H9 (cell line): ENCODE data around the gene NOS1AP. TPM values are rescaled to one million over a fixed set of nuclear protein-coding genes. Genes with fewer than 3 reads are reported as not detected.

Source experiments
- DNase-seq: peaks from one replicate; pipeline ENCODE4 v3.0.0-alpha.2; 2017
- H2AFZ ChIP-seq: one replicate; pipeline ENCODE4 v1.6.1; 2013; ENCODE audit warnings: mild to moderate bottlenecking, low read length, control low read depth, moderate library complexity
- H2AK5ac ChIP-seq: 2 replicates; pipeline ENCODE4 v1.6.1; 2013; ENCODE audit warnings: low read length, control low read depth, mixed read lengths; ENCODE audit not compliant: insufficient read length
- H2BK120ac ChIP-seq: one replicate; pipeline ENCODE4 v1.6.1; 2013; ENCODE audit warnings: low read depth, mild to moderate bottlenecking, low read length, control low read depth, inconsistent platforms; ENCODE audit not compliant: poor library complexity, severe bottlenecking
- H2BK12ac ChIP-seq: 2 replicates; pipeline ENCODE4 v1.6.1; 2013; ENCODE audit warnings: low read length, control low read depth, mixed read lengths, low read depth; ENCODE audit not compliant: insufficient read length
- H2BK15ac ChIP-seq: 2 replicates; pipeline ENCODE4 v1.6.1; 2013; ENCODE audit warnings: low read depth, low read length, control low read depth
- H2BK20ac ChIP-seq: one replicate; pipeline ENCODE4 v1.6.1; 2013; ENCODE audit warnings: low read depth, mild to moderate bottlenecking, low read length, control low read depth, inconsistent platforms; ENCODE audit not compliant: poor library complexity, severe bottlenecking
- H2BK5ac ChIP-seq: 2 replicates; pipeline ENCODE4 v1.6.1; 2013; ENCODE audit warnings: low read length, control low read depth, mixed read lengths; ENCODE audit not compliant: insufficient read length
- H3K14ac ChIP-seq: 2 replicates; pipeline ENCODE4 v1.6.1; 2013; ENCODE audit warnings: low read length, control low read depth; ENCODE audit not compliant: insufficient read depth
- H3K18ac ChIP-seq: 2 replicates; pipeline ENCODE4 v1.6.1; 2013; ENCODE audit warnings: low read depth, mild to moderate bottlenecking, mixed read lengths, low read length, control low read depth; ENCODE audit not compliant: insufficient read length
- H3K23ac ChIP-seq: 2 replicates; pipeline ENCODE4 v1.6.1; 2013; ENCODE audit warnings: low read length, control low read depth, mixed read lengths, low read depth; ENCODE audit not compliant: insufficient read length
- H3K23me2 ChIP-seq: 2 replicates; pipeline ENCODE4 v1.6.1; 2013; ENCODE audit warnings: low read depth, mild to moderate bottlenecking, mixed read lengths, low read length, control low read depth; ENCODE audit not compliant: insufficient read length, poor library complexity, severe bottlenecking
- H3K27ac ChIP-seq: 2 replicates; pipeline ENCODE4 v1.5.1; 2013; ENCODE audit warnings: low read length, control low read depth, mixed read lengths, low read depth; ENCODE audit not compliant: insufficient read length
- H3K27me3 ChIP-seq: 2 replicates; pipeline ENCODE4 v1.6.1; 2013; ENCODE audit warnings: low read length, control low read depth, inconsistent platforms; ENCODE audit not compliant: insufficient read depth
- H3K4ac ChIP-seq: 2 replicates; pipeline ENCODE4 v1.6.1; 2013; ENCODE audit warnings: low read depth, mild to moderate bottlenecking, control low read depth, inconsistent platforms, low read length, moderate library complexity
- H3K4me1 ChIP-seq: 2 replicates; pipeline ENCODE4 v1.6.1; 2013; ENCODE audit warnings: low read length, control low read depth, inconsistent platforms; ENCODE audit not compliant: insufficient read depth
- H3K4me2 ChIP-seq: 2 replicates; pipeline ENCODE4 v1.6.1; 2013; ENCODE audit warnings: low read length, control low read depth, mixed read lengths; ENCODE audit not compliant: insufficient read length, insufficient read depth
- H3K56ac ChIP-seq: 2 replicates; pipeline ENCODE4 v1.6.1; 2013; ENCODE audit warnings: low read depth, mild to moderate bottlenecking, mixed read lengths, low read length, control low read depth; ENCODE audit not compliant: insufficient read length
- H3K79me1 ChIP-seq: 2 replicates; pipeline ENCODE4 v1.6.1; 2013; ENCODE audit warnings: low read depth, mild to moderate bottlenecking, moderate library complexity, low read length, control low read depth, inconsistent platforms; ENCODE audit not compliant: insufficient read depth, poor library complexity, severe bottlenecking
- H3K79me2 ChIP-seq: 2 replicates; pipeline ENCODE4 v1.6.1; 2013; ENCODE audit warnings: low read length, control low read depth, inconsistent platforms; ENCODE audit not compliant: insufficient read depth
- H3K9ac ChIP-seq: 2 replicates; pipeline ENCODE4 v1.6.1; 2013; ENCODE audit warnings: low read length, control low read depth, mixed read lengths; ENCODE audit not compliant: insufficient read length; ENCODE audit errors: extremely low read depth
- H3K9me3 ChIP-seq: one replicate; pipeline ENCODE4 v1.6.1; 2013; ENCODE audit warnings: low read depth, low read length, inconsistent platforms; ENCODE audit not compliant: control insufficient read depth
- H3T11ph ChIP-seq: one replicate; pipeline ENCODE4 v1.6.1; 2013; ENCODE audit warnings: mild to moderate bottlenecking, low read length, control low read depth, inconsistent platforms
- H4K20me1 ChIP-seq: one replicate; pipeline ENCODE4 v1.6.1; 2013; ENCODE audit not compliant: control insufficient read depth, insufficient read length, insufficient read depth
- H4K5ac ChIP-seq: 2 replicates; pipeline ENCODE4 v1.6.1; 2013; ENCODE audit warnings: low read depth, mild to moderate bottlenecking, mixed read lengths, low read length, control low read depth; ENCODE audit not compliant: insufficient read length
- H4K8ac ChIP-seq: replicated peaks from 2 replicates; pipeline ENCODE4 v1.6.1; 2013; ENCODE audit warnings: low read length, control low read depth, mixed read lengths, low read depth; ENCODE audit not compliant: insufficient read length
- H4K91ac ChIP-seq: 2 replicates; pipeline ENCODE4 v1.6.1; 2013; ENCODE audit warnings: low read depth, mild to moderate bottlenecking, moderate library complexity, mixed read lengths, low read length, control low read depth; ENCODE audit not compliant: insufficient read length
- H3K27ac Mint-ChIP-seq, 3 experiments: 2 replicates in 2 of 3; 3 replicates in 1 of 3; pipeline ENCODE4 v1.8.0; 2020 to 2021; ENCODE audit warnings: mixed read lengths in 3 of 3, mild to moderate bottlenecking in 1 of 3, moderate library complexity in 1 of 3
- H3K27me3 Mint-ChIP-seq: 2 replicates; pipeline ENCODE4 v1.8.0; 2021; ENCODE audit warnings: low read depth, mild to moderate bottlenecking, moderate library complexity, mixed read lengths
- H3K36me3 Mint-ChIP-seq, 3 experiments: 2 replicates in 2 of 3; 3 replicates in 1 of 3; pipeline ENCODE4 v1.8.0; 2020 to 2021; ENCODE audit warnings: low read depth in 3 of 3, mixed read lengths in 3 of 3; ENCODE audit not compliant: insufficient read depth in 1 of 3
- H3K4me1 Mint-ChIP-seq, 2 experiments: 2 replicates each; pipeline ENCODE4 v1.8.0; 2020; ENCODE audit warnings: mixed read lengths in 2 of 2
- H3K4me3 Mint-ChIP-seq, 2 experiments: 2 replicates in 1 of 2; 3 replicates in 1 of 2; pipeline ENCODE4 v1.8.0; 2020 to 2021; ENCODE audit warnings: mild to moderate bottlenecking in 2 of 2, mixed read lengths in 2 of 2, moderate library complexity in 1 of 2
- H3K9me3 Mint-ChIP-seq, 2 experiments: 2 replicates in 1 of 2; 3 replicates in 1 of 2; pipeline ENCODE4 v1.8.0; 2020; ENCODE audit warnings: mild to moderate bottlenecking in 2 of 2, mixed read lengths in 2 of 2, moderate library complexity in 1 of 2
- CTCF ChIP-seq: fragments of 200-600 bp; sonication (generic); conservative IDR thresholded peaks from 3 replicates; pipeline ENCODE4 v1.8.0; 2021; ENCODE audit warnings: antibody characterized with exemption, mild to moderate bottlenecking
- WGBS: extraction: QIAGEN DNeasy Blood & Tissue Kit; methylation state at CpG from one replicate; pipeline ENCODE4 v1.1.7; 2013; ENCODE audit warnings: missing lambda C conversion rate, low lambda C conversion rate, mixed read lengths; ENCODE audit not compliant: insufficient read length; ENCODE audit errors: extremely low coverage; 5-methylcytosine and 5-hydroxymethylcytosine counted together
- total RNA-seq: library from RNA; stranded (reverse); gene quantifications from 2 replicates; pipeline ENCODE4 v1.2.1, GENCODE V29; 2021

NOS1AP gene
- total RNA-seq, 1 experiment from 2014 or later = 8.4 TPM

- H3K56ac ChIP-seq = no peak overlapping the region
- no peak overlapping the region for H3K27ac ChIP-seq
- H3K27me3 ChIP-seq = no peaks in the 10 kb centered on the region
- H2BK20ac ChIP-seq = no peak overlapping the region
- WGBS = no CpG with 5 or more reads among the region's 4 CpGs
- H3K4me2 ChIP-seq = no peak overlapping the region
- H3T11ph ChIP-seq = no peak overlapping the region
- no peaks in the 10 kb centered on the region for H4K20me1 ChIP-seq
- H2AFZ ChIP-seq = no peak overlapping the region
- no peak for TF ChIP-seq CTCF
- no peak overlapping the region for H4K8ac ChIP-seq
- H3K79me2 ChIP-seq = peaks cover 2% of the 10 kb centered on the region; the same call in 1 of the 2 replicates
- no peak overlapping the region for H3K27ac Mint-ChIP-seq
- H2AK5ac ChIP-seq = no peak overlapping the region
- no peak overlapping the region for H3K4me3 Mint-ChIP-seq
- peaks cover 2 to 6% of the 10 kb centered on the region in 2 experiments; a peak in 2 of 4 replicates for H3K4me1 Mint-ChIP-seq
- no peaks in the 10 kb centered on the region for H3K23me2 ChIP-seq
- H2BK120ac ChIP-seq = no peak overlapping the region
- no peak overlapping the region for H3K9ac ChIP-seq
- peaks cover 3% of the 10 kb centered on the region for H3K79me1 ChIP-seq
- H3K4me1 ChIP-seq = no peaks in the 10 kb centered on the region
- no peak overlapping the region for H2BK5ac ChIP-seq
- no peak overlapping the region for H3K23ac ChIP-seq
- H3K9me3 ChIP-seq = no peaks in the 10 kb centered on the region
- H3K27me3 Mint-ChIP-seq = no peaks in the 10 kb centered on the region
- H3K4ac ChIP-seq = no peak overlapping the region
- H3K18ac ChIP-seq = no peak overlapping the region
- no peak overlapping the region for H4K5ac ChIP-seq
- no peak overlapping the region for H4K91ac ChIP-seq
- peaks cover 0 to 7% of the 10 kb centered on the region in 2 experiments; a peak in 1 of 5 replicates for H3K9me3 Mint-ChIP-seq
- peaks cover 2 to 15% (median 12%) of the 10 kb centered on the region in 3 experiments; a peak in 6 of 7 replicates for H3K36me3 Mint-ChIP-seq
- H3K14ac ChIP-seq = no peak overlapping the region
- no peak for DNase-seq
- H2BK12ac ChIP-seq = no peak overlapping the region
- no peak overlapping the region for H2BK15ac ChIP-seq
Observed at GRCh38 chr1:162111572-162111971, 42.1 kb downstream of the NOS1AP start.
